Astrocyte of the cerebellum (primary cell): ENCODE data around the gene C11orf21.

Experiments
- DNase-seq: peaks from one replicate; pipeline ENCODE4 v3.0.0-alpha.2; 2011; ENCODE audit warnings: low read depth
- H3K4me3 ChIP-seq: 2 replicates; pipeline ENCODE4 v1.5.1; 2011; ENCODE audit warnings: mild to moderate bottlenecking, low read depth, low read length, moderate library complexity
- in situ Hi-C: cut with HindIII; loops from 2 replicates; pipeline ENCODE4 v1.10.0; 2017; ENCODE audit warnings: low sequenced_read_pairs
- TF ChIP-seq, protein P1 (sequence below): IDR thresholded peaks from 2 replicates; pipeline ENCODE4 v1.5.1; 2012; ENCODE audit warnings: low read length, low read depth, moderate library complexity, mild to moderate bottlenecking; ENCODE audit errors: missing control alignments

C11orf21 gene

DNA sequence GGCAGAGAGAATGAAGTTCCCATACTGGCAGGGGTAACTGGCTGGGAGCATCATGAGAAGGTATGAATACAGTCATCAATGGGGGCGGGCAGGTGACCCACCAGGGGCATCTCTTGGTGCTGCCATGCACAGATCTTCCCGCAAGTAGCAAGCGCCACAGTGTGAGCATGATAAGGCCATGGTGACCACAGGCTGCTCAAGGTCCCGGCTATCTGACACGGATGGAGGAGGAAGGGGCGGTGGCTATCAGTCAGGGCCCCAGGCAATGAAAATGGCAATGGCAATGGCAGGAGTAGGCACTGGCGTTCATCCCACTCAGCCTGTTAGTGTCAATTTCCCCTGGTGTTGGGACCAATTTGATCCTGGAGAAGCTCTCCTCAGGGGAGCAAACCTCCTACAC lies 53.0 kb downstream of the C11orf21 start:
- TF ChIP-seq, protein P1, sequence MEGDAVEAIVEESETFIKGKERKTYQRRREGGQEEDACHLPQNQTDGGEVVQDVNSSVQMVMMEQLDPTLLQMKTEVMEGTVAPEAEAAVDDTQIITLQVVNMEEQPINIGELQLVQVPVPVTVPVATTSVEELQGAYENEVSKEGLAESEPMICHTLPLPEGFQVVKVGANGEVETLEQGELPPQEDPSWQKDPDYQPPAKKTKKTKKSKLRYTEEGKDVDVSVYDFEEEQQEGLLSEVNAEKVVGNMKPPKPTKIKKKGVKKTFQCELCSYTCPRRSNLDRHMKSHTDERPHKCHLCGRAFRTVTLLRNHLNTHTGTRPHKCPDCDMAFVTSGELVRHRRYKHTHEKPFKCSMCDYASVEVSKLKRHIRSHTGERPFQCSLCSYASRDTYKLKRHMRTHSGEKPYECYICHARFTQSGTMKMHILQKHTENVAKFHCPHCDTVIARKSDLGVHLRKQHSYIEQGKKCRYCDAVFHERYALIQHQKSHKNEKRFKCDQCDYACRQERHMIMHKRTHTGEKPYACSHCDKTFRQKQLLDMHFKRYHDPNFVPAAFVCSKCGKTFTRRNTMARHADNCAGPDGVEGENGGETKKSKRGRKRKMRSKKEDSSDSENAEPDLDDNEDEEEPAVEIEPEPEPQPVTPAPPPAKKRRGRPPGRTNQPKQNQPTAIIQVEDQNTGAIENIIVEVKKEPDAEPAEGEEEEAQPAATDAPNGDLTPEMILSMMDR, result no peak
- no peak overlapping the region for H3K4me3 ChIP-seq
- no peak for DNase-seq
- in situ Hi-C loops, result loop anchor here (5.0 kb wide), 1 partner anchor 36 kb away; no protein-coding TSS in a partner anchor

DNA sequence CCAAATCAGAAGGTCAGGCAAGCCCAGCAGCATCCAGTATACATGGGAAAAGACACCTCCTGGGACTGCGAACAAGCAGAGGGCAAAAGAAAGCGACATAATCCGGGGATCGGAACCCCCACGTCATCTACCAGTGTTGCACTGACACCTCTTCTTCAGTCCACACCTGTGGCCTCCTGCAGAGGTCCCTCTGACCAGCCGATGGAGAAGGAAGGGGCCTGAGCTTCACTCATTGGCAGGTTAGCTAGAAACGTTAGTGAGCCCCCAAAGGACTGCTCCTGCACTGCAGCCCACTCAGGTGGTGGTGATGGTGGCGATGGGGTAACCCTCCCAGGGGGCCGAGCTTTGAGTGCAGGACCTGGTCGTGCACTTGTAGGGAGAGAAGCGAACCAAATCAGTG lies 53.5 kb downstream of the C11orf21 start:
- H3K4me3 ChIP-seq, result no peak overlapping the region
- TF ChIP-seq, protein P1, result no peak
- in situ Hi-C loops, result loop anchor here (5.0 kb wide), 1 partner anchor 36 kb away; no protein-coding TSS in a partner anchor
- no peak for DNase-seq

DNA sequence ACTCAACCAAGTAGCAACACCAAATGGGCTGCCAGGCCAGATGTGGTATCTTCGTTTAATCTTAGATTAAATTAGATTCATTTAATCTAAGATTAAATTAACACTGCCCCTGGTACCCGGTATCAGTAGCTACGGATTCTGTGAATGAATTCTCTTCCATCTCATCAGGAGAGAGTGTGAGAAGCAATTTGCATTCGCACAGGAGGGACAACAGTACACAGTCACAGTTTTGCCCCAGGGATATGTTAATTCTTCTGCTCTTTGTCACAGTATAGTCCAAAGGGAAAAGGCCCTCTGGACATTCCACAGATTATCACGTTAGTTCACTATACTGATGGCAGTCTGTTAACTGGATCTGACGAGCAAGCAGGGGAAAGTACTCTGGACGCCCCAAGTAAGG lies 54.2 kb downstream of the C11orf21 start:
- TF ChIP-seq, protein P1, result no peak
- H3K4me3 ChIP-seq, result no peak overlapping the region
- no peak for DNase-seq
- in situ Hi-C loops, result loop anchor here (5.0 kb wide), 1 partner anchor 35 kb away; no protein-coding TSS in a partner anchor
